Ovary (tissue), 9 donors: ENCODE data around the gene ABLIM1. TPM values are rescaled to one million over a fixed set of nuclear protein-coding genes. Genes with fewer than 3 reads are reported as not detected.

ENCODE experiments used
- DNase-seq, 5 donors: peaks; one replicate each; pipeline ENCODE4 v3.0.0-alpha.2; 2019 to 2020
- H3K27ac ChIP-seq, 2 donors: fragments of 200-600 bp; one replicate each; pipeline versions ENCODE4 v1.5.1 to v1.8.0; 2019 to 2022
- H3K27me3 ChIP-seq: fragments of 200-600 bp; one replicate; pipeline ENCODE4 v1.8.0; 2022
- H3K36me3 ChIP-seq: fragments of 200-600 bp; sonication (generic); one replicate; pipeline ENCODE4 v1.5.1; 2019
- H3K4me1 ChIP-seq: one replicate; pipeline ENCODE4 v1.8.1; 2013; ENCODE audit warnings: mild to moderate bottlenecking, moderate library complexity; ENCODE audit not compliant: insufficient read depth
- H3K4me3 ChIP-seq: fragments of 200-600 bp; sonication (generic); one replicate; pipeline ENCODE4 v1.5.1; 2017
- H3K9me3 ChIP-seq, 2 donors: fragments of 200-600 bp in 1 of 2; sonication (generic) in 1 of 2; one replicate each; pipeline versions ENCODE4 v1.5.1 to v1.8.1; 2013 to 2019; ENCODE audit warnings: mild to moderate bottlenecking in 1 of 2, moderate library complexity in 1 of 2
- EP300 ChIP-seq: sonication (generic); formaldehyde crosslinking; IDR thresholded peaks from one replicate; pipeline ENCODE4 v1.6.1; 2017; ENCODE audit warnings: antibody characterized with exemption
- POLR2A ChIP-seq: fragments of 450-650 bp; IDR thresholded peaks from one replicate; pipeline ENCODE4 v1.6.1; 2017; ENCODE audit warnings: antibody characterized with exemption, mild to moderate bottlenecking, moderate library complexity
- WGBS, 3 donors: extraction: QIAGEN DNeasy Blood & Tissue Kit in 1 of 3; methylation state at CpG; one replicate each; pipeline versions ENCODE4 v1.1.5 to v1.1.7; 2013 to 2017; 5-methylcytosine and 5-hydroxymethylcytosine counted together
- intact Hi-C, 4 donors: fragments of 100-400 bp; cut with DNase I; formaldehyde crosslinking; loops; one replicate each; pipeline versions ENCODE4 v1.11.0 to v1.15.1; 2022 to 2023
- polyA plus RNA-seq, 2 donors: library from polyadenylated mRNA; stranded (reverse); fragments of 200-250 nt in 1 of 2; fragments of 350-450 nt in 1 of 2; fragmentation: Illumina TruSeq in 1 of 2; extraction: RNeasy Lipid Tissue Mini Kit (QIAGEN cat#74804) in 1 of 2; gene quantifications; one replicate each; pipeline ENCODE4 v1.2.3, GENCODE V29; 2013 to 2014
- total RNA-seq, 7 donors: library from RNA; depleted of rRNA in 2 of 7; stranded (reverse); fragments of >200 nt in 2 of 7; fragmentation: NEBNext Ultra II Directional in 3 of 7; extraction: Animal tissue kit (Norgen Biotek cat#: 25700) in 3 of 7; gene quantifications; one replicate each; pipeline versions ENCODE4 v1.1.0 to v1.2.4, GENCODE V29; 2016 to 2023
- TF ChIP-seq, protein P1 (sequence below), 3 donors: fragments of 450-650 bp in 2 of 3; fragments of 200-600 bp in 1 of 3; IDR thresholded peaks; one replicate each; pipeline versions ENCODE4 v1.5.1 to v1.8.0; 2016 to 2022; ENCODE audit warnings: antibody characterized with exemption in 3 of 3, mild to moderate bottlenecking in 1 of 3
- donor health status: DM: no; HTN: no; CAD: no; lungs with moderate emphysema.
- donor health status: DM: no; HTN: no; CAD: no.
- donor health status: Bipolar disorder and iron deficiency.
- donor health status: DM: yes; HTN: yes; CAD: no.
- donor health status: DM: no; HTN: no; CAD: no.
- donor health status: DM: yes; HTN: yes; CAD: no.

ABLIM1 gene
- total and polyA plus RNA-seq, 9 donors = 155 to 505 (median 283) TPM

DNA sequence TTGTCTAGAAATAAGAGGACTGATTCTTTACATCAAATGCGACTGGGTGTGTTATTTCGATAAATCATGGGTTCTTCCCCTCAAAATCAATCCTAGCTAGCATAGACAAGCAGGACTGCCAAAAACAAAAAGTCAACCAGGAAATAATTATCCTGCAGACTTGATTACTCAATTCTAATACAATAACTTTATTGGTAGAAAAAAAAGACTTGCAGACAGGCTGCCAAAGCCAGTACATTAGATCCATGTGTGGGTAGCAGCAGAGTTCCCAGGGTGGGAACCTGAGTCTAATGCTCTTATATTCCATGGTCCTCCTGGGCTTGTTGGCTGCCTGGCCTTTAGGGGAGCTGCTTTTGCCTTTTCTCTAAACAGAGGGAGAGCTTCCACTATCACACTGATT, 261.6 kb downstream of the ABLIM1 start:
- H3K9me3 ChIP-seq = no peaks in the 10 kb centered on the region
- no peak overlapping the region for H3K4me3 ChIP-seq
- H3K27me3 ChIP-seq = no peaks in the 10 kb centered on the region
- peaks cover 34% of the 10 kb centered on the region for H3K4me1 ChIP-seq
- DNase-seq = no peak
- H3K27ac ChIP-seq = peak overlapping the region in 1 of 2 donors; percentile 63
- no peaks in the 10 kb centered on the region for H3K36me3 ChIP-seq
- TF ChIP-seq EP300 = no peak
- TF ChIP-seq POLR2A = no peak
- TF ChIP-seq, protein P1, sequence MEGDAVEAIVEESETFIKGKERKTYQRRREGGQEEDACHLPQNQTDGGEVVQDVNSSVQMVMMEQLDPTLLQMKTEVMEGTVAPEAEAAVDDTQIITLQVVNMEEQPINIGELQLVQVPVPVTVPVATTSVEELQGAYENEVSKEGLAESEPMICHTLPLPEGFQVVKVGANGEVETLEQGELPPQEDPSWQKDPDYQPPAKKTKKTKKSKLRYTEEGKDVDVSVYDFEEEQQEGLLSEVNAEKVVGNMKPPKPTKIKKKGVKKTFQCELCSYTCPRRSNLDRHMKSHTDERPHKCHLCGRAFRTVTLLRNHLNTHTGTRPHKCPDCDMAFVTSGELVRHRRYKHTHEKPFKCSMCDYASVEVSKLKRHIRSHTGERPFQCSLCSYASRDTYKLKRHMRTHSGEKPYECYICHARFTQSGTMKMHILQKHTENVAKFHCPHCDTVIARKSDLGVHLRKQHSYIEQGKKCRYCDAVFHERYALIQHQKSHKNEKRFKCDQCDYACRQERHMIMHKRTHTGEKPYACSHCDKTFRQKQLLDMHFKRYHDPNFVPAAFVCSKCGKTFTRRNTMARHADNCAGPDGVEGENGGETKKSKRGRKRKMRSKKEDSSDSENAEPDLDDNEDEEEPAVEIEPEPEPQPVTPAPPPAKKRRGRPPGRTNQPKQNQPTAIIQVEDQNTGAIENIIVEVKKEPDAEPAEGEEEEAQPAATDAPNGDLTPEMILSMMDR (IDR thresholded peaks at IDR 0.05) = no peak
- intact Hi-C loops = no loop called here
- 92 to 95% (median 93%) methylated on average over 2 of the region's 2 CpGs for WGBS, 3 donors

DNA sequence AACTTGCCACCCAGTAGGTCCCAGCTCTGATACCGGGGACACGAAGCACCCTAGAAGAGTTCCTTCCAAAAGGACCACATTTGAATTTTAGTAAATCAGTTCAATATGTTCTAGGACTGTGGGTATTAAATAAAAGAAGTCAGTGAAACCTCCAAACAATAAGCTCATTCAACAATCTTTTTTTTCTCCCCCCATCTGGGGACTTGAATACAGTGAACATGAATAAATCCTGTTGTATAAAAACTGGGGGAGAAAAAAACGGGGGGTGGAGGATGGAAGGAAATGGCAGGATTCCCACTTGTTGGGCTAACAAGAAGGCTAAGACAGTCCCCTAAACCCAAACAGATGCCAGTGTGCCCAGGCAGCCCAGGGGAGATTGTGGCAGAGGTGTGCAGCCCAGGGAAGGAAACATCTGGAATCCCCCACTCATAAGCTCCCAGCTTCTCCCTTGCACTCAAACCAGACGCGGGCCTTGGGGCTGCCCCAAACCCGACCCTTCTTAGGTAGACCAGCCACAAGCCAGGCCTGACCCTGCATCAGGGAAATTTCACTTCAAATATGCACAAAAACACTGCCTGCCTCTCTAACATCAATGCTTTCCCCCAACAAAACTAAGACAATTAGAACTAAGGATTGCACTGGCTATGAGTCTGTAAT, 262.6 kb downstream of the ABLIM1 start:
- Histone ChIP-seq H3K9me3 (no peaks in the 10 kb centered on the region), H3K4me1 (peaks cover 34% of the 10 kb centered on the region), H3K4me3 (no peak overlapping the region), H3K36me3 (no peaks in the 10 kb centered on the region), H3K27me3 (no peaks in the 10 kb centered on the region), H3K27ac (no peak overlapping the region)
- intact Hi-C loops = no loop called here
- no peak for TF ChIP-seq POLR2A
- TF ChIP-seq, protein P1 (IDR thresholded peaks at IDR 0.05) = no peak
- TF ChIP-seq EP300 = no peak
- 88 to 92% (median 90%) methylated on average over 6 of the region's 6 CpGs for WGBS, 3 donors
- DNase-seq = no peak

DNA sequence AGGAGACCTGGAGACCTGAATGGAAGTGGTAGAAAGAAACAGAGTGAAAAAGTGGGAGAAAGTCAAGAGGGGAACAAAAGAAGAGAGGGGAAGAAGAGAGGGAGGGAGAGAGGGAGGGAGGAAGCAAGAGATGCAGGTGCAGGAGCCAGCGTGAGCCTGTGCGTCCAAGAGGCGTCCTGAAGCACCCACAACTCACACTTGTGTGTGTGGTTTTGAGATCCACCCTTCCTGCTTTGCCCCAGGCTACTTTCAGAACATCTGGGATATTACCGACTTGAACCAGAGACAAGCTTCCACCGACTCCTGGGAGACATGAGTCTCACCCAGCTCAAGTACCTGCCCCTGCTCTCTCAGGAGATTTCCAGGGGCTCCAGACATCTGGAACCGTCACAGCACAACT, 263.5 kb downstream of the ABLIM1 start:
- no peak overlapping the region for H3K27ac ChIP-seq
- TF ChIP-seq EP300 (no peak), POLR2A (no peak)
- TF ChIP-seq, protein P1 (IDR thresholded peaks at IDR 0.05) = no peak
- H3K4me3 ChIP-seq = no peak overlapping the region
- intact Hi-C loops = loop anchor here in 1 of 4 donors (5.0 kb wide), 1 partner anchor 42 kb away; no protein-coding TSS in a partner anchor
- WGBS, 3 donors = 88 to 92% (median 89%) methylated on average over 6 of the region's 6 CpGs
- no peak for DNase-seq
- H3K9me3 ChIP-seq = no peaks in the 10 kb centered on the region
- no peaks in the 10 kb centered on the region for H3K36me3 ChIP-seq
- H3K4me1 ChIP-seq = peaks cover 30% of the 10 kb centered on the region
- no peaks in the 10 kb centered on the region for H3K27me3 ChIP-seq

DNA sequence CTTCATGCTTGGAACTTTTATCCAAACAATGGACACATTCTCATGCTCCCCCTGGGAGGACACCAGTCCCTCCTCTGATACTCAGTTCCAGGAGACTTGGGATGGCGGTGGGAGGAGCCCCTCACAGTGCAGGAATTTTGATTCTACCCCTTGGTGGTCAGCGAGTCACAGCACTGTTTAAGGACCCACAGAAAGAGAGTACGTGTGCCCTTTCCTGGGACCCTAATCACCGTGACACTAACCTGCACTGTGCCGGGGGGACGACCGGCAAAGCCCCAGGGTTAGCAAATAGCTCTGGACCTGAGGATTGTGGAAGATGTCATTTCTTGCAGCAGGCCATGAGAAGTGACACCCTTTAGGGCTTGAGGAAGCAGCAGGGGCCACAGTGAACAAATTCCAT, 264.2 kb downstream of the ABLIM1 start:
- no peak overlapping the region for H3K4me3 ChIP-seq
- H3K4me1 ChIP-seq = peaks cover 31% of the 10 kb centered on the region
- no peak overlapping the region for H3K27ac ChIP-seq
- no peaks in the 10 kb centered on the region for H3K27me3 ChIP-seq
- no peaks in the 10 kb centered on the region for H3K9me3 ChIP-seq
- DNase-seq = no peak
- H3K36me3 ChIP-seq = no peaks in the 10 kb centered on the region
- 72 to 88% (median 84%) methylated on average over 7 of the region's 7 CpGs for WGBS, 3 donors
- intact Hi-C loops = loop anchor here in 1 of 4 donors (5.0 kb wide), 1 partner anchor 42 kb away; no protein-coding TSS in a partner anchor
- TF ChIP-seq EP300 = no peak
- no peak for TF ChIP-seq POLR2A
- TF ChIP-seq, protein P1 (IDR thresholded peaks at IDR 0.05) = no peak
